HG02763 (cell line): ENCODE data around the gene GLA.

ENCODE experiments used
- ATAC-seq: cut with Tn5 transposase; IDR thresholded peaks from one replicate; pipeline ENCODE4 v1.9.1; 2021; ENCODE audit warnings: mild to moderate bottlenecking, moderate library complexity; ENCODE audit not compliant: unreplicated experiment

GLA gene

DNA sequence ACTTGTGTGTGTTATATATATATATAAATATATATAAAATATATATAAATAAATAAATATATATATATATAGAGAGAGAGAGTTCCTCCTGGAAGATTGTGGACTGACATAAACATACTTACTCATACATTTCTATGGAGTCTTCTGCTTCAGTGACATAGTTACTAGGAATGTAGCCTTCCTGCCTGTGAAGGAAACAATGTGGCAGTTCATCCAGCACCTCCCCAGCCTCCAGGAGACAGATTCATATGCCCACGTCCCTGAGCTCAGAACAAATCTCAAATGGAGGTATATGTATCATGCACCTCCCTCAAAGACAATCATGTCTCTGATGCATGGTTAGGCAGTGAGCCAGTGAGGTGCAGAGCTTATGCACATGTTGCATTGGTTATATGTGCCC, 47.8 kb downstream of the GLA start:
- no peak for ATAC-seq

DNA sequence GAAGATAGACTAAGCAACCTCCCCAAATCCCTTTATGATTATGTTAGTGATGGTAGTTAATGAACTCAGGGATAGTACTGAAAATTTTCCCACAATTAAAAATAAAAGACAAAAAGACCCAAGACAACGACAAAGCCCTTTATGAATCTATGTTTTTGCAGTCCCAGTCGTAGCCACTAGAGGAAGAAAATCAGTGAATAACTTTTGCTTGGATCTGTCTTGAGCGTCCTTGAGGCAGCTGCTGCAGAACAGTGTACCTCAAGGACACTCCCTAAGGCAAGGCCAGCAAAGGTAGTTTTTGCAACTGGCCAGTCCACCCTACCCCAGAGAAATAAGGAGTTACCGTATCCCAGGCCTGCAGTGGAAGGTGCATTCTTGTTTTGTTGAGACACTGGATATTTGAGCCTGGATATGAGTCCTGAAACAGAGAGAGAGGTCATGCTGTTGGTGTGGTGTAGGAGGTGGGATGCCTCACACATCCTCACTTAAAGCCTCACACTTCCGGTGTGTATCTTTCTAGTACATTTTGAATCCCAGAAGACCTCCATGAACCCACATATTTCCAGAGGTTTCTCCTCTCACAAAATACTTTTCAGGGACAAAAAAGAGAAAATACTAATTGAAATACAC, 50.4 kb downstream of the GLA start:
- ATAC-seq, result no peak

DNA sequence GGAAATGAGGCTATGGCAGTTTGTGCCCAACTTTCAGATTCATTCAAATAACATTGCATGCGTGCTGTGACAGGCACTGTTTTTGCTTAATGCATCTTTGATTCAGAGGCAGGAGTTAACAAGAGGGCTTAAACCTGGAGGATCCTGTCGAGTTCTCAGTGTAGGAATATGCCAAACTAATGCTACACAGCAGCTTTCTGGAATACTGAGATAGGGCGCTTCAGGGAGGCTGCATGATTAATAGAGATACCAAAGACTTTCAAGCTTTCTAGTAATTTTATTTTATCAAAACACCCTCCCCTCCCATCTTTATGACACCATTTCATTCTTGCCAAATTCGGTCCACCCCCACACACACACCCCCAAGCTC, 58.5 kb downstream of the GLA start:
- no peak for ATAC-seq

GRCh38 chrX:101348452-101349192, 59.1 kb downstream of the GLA start, which contains the start of gene TIMM8A:
Gene TIMM8A (minus strand): TSS chrX:101348742. CDS start chrX:101348664, 78 bp downstream.
- ATAC-seq, result peak; percentile 94

DNA sequence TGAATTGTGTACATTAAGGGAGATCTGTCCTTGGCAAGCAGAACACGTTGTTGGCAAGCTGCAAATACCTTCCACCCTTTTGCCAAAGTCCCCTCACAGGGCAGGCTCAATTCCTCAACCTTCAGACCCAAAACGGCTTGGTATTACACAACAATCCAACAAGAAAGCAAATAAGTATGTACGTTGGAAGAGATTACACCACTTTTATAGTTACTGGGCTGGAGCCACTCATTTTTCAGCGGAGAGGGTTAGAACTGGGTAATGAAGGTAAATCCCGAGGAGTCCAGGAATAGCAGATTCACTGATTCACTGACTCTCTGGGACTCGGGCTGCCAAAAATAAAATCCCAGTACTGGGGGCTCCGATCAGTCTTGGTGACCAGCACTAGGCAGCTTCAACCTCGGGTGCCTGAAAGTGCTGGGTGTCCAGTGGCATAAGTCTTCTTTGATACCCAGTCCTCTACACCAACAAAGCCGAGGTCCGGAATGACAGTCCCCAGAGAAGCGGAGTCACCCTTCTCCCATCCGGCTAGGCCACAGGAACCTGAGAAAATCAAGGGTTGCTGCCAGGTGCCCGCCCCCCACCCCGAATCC, 59.8 kb downstream of the GLA start:
- ATAC-seq, result peak; percentile 18
